Activated CD8-positive, alpha-beta T cell treated with anti-CD3 and anti-CD28 coated beads for 36 hours (primary cell): ENCODE data around the gene ERC2. TPM values are rescaled to one million over a fixed set of nuclear protein-coding genes. Genes with fewer than 3 reads are reported as not detected.

Source experiments
- ATAC-seq: fragments of 200-7000 bp; cut with Tn5 transposase; one replicate; pipeline ENCODE4 v1.10.0; 2021; ENCODE audit warnings: mild to moderate bottlenecking, moderate library complexity
- CTCF ChIA-PET: fragments of 350-600 bp; sonication (Branson Sonifier 250); formaldehyde crosslinking; loops from one replicate; lab custom pipeline; 2021; ENCODE audit warnings: antibody characterized with exemption; lab: Charles Lee
- POLR2A ChIA-PET: fragments of 350-600 bp; sonication (Branson Sonifier 250); formaldehyde crosslinking; loops from one replicate; lab custom pipeline; 2021; ENCODE audit warnings: antibody characterized with exemption; lab: Charles Lee
- DNase-seq: peaks from one replicate; pipeline ENCODE4 v3.0.0-alpha.2; 2020
- H3K27ac Mint-ChIP-seq: one replicate; pipeline ENCODE4 v1.8.0; 2021; ENCODE audit warnings: mild to moderate bottlenecking, mixed read lengths
- H3K27me3 Mint-ChIP-seq: one replicate; pipeline ENCODE4 v1.8.0; 2021; ENCODE audit warnings: mixed read lengths
- H3K36me3 Mint-ChIP-seq: one replicate; pipeline ENCODE4 v1.8.0; 2021; ENCODE audit warnings: low read depth, mixed read lengths
- H3K4me1 Mint-ChIP-seq: one replicate; pipeline ENCODE4 v1.8.0; 2021; ENCODE audit warnings: low read depth, mixed read lengths
- H3K4me3 Mint-ChIP-seq: one replicate; pipeline ENCODE4 v1.8.0; 2021; ENCODE audit warnings: mild to moderate bottlenecking, moderate library complexity, mixed read lengths
- H3K9me3 Mint-ChIP-seq: one replicate; pipeline ENCODE4 v1.8.0; 2021; ENCODE audit warnings: mixed read lengths
- intact Hi-C: fragments of 100-400 bp; cut with micrococcal nuclease; formaldehyde crosslinking; loops from one replicate; pipeline ENCODE4 v1.10.0; 2022
- total RNA-seq, 2 experiments: library from RNA; stranded (reverse); gene quantifications; one replicate each; pipeline ENCODE4 v1.2.3, GENCODE V29; 2021
- TF ChIP-seq, protein P1 (sequence below): fragments of 200-600 bp; IDR thresholded peaks from one replicate; pipeline ENCODE4 v1.8.0; 2022; ENCODE audit warnings: antibody characterized with exemption, mild to moderate bottlenecking

The ERC2 gene
- total RNA-seq, 2 experiments from 2014 or later, result 0.18 to 0.52 TPM

DNA sequence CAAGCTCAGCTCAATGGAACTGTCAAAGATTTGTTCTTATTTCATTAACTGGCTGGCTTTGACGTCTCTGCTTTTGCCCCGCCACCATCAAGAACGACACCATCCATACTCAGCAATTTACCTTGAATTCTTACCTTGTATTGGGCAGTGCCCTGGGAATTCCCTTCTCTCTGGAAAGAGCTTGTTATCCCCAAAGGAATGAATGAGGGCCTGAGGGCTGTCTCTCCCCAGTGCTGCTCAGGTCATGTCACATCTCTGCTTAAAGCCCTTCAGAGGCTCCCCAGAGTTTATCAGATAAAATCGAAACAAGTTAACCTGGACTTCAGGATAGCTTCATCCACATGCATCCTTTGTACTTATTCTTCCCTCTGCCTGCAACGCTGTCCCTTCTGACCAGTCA, 975.3 kb downstream of the ERC2 start:
- DNase-seq, result no peak

DNA sequence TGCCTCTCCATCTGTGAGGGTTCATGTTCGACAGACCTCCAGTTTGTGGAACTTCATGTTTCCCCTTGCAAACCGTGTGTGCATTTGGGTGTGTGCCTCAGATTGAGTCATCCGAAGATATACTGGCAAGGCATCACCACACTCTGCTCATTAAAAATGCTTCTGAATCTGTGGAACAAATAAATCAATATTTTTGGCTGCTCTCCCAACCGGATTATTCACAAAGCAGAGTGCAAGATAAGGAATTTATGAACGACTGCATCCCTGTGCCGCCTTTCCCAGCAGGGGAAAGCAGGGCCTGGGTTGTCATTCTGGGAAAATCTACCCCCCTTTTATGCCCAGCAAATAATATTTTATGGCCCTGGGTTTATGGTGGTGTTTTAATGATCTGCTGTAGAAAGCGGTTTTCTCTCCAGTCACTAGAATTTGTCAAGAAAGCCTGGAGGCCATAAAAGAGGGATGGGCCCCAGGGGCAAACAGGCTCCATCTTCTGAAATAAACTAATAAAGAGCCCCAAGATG, 976.9 kb downstream of the ERC2 start:
- CTCF ChIA-PET, result no interaction called here
- TF ChIP-seq, protein P1, sequence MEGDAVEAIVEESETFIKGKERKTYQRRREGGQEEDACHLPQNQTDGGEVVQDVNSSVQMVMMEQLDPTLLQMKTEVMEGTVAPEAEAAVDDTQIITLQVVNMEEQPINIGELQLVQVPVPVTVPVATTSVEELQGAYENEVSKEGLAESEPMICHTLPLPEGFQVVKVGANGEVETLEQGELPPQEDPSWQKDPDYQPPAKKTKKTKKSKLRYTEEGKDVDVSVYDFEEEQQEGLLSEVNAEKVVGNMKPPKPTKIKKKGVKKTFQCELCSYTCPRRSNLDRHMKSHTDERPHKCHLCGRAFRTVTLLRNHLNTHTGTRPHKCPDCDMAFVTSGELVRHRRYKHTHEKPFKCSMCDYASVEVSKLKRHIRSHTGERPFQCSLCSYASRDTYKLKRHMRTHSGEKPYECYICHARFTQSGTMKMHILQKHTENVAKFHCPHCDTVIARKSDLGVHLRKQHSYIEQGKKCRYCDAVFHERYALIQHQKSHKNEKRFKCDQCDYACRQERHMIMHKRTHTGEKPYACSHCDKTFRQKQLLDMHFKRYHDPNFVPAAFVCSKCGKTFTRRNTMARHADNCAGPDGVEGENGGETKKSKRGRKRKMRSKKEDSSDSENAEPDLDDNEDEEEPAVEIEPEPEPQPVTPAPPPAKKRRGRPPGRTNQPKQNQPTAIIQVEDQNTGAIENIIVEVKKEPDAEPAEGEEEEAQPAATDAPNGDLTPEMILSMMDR, result no peak
- H3K36me3 Mint-ChIP-seq, result no peaks in the 10 kb centered on the region
- H3K4me1 Mint-ChIP-seq, result peaks cover 12% of the 10 kb centered on the region
- no peaks in the 10 kb centered on the region for H3K9me3 Mint-ChIP-seq
- no peak overlapping the region for H3K27ac Mint-ChIP-seq
- POLR2A ChIA-PET, result no interaction called here
- H3K27me3 Mint-ChIP-seq, result peaks cover 46% of the 10 kb centered on the region
- intact Hi-C loops, result no loop called here
- DNase-seq (no peak), ATAC-seq (no peak)
- H3K4me3 Mint-ChIP-seq, result no peak overlapping the region

More for the DNA sequence above, 975.3 kb downstream of the ERC2 start:
- H3K9me3 Mint-ChIP-seq, result no peaks in the 10 kb centered on the region
- ChIA-PET POLR2A (no interaction called here), CTCF (no interaction called here)
- H3K4me3 Mint-ChIP-seq, result no peak overlapping the region
- TF ChIP-seq, protein P1, result no peak
- intact Hi-C loops, result no loop called here
- H3K4me1 Mint-ChIP-seq, result peaks cover 3% of the 10 kb centered on the region
- no peaks in the 10 kb centered on the region for H3K36me3 Mint-ChIP-seq
- H3K27me3 Mint-ChIP-seq, result peaks cover 33% of the 10 kb centered on the region
- no peak overlapping the region for H3K27ac Mint-ChIP-seq
- ATAC-seq, result no peak

DNA sequence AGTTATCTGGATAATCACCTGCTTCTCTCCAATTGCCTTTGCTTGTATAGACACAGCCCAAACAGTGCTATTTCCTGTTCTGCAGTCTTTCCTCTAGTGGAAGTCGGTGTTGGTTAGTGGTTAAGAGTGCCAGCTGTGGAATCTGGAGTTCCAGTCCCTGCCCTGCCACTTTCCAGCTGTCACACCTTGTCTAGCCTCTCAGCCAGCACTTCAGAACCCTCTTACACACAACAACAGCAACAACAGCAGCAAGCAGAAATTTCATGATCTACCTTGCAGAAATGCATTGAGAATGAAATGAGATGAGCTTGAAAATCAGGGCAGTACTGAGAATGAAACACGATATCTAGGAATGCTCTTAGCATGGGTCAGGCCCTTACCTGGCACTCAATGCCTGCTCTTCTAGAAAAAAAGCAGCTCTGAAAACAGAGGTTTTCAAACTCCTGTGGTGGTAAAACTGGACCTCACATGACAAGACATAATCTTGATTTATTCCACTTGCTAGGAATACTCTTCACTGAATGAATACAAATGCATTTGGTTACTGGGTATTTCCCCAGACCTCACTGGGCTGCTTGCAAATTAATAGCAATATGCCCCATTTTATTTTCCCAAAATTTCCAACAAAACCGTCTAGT, 977.9 kb downstream of the ERC2 start:
- intact Hi-C loops, result no loop called here
- H3K27ac Mint-ChIP-seq, result no peak overlapping the region
- DNase-seq (no peak), ATAC-seq (no peak)
- peaks cover 12% of the 10 kb centered on the region for H3K4me1 Mint-ChIP-seq
- no peak overlapping the region for H3K4me3 Mint-ChIP-seq
- H3K36me3 Mint-ChIP-seq, result no peaks in the 10 kb centered on the region
- TF ChIP-seq, protein P1, result no peak
- H3K9me3 Mint-ChIP-seq, result no peaks in the 10 kb centered on the region
- ChIA-PET POLR2A (no interaction called here), CTCF (no interaction called here)
- H3K27me3 Mint-ChIP-seq, result peaks cover 53% of the 10 kb centered on the region

DNA sequence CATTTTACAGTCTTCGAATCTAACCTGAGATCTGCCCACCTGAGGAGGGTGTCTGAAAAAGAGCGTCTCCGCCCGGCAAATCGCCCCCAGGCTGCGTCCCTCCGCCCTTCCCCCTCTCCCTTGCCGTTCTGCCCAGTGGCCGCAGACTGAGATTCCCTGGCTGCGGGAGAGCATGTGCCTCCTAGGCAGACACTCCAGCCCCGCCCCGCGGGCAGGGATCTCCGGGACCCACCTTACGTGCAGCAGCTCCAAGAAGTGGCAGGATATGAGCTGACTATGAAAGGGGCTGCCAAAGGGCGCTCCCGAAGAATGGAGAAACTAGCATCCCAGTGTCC, 978.5 kb downstream of the ERC2 start:
- peaks cover 12% of the 10 kb centered on the region for H3K4me1 Mint-ChIP-seq
- H3K9me3 Mint-ChIP-seq, result no peaks in the 10 kb centered on the region
- CTCF ChIA-PET, result no interaction called here

More for the DNA sequence above, 978.5 kb downstream of the ERC2 start:
- no peak for DNase-seq
- TF ChIP-seq, protein P1, result no peak
- intact Hi-C loops, result loop anchor here (10.0 kb wide), 2 partner anchors 255 to 765 kb away; no protein-coding TSS in a partner anchor
- ATAC-seq, result no peak
- H3K27ac Mint-ChIP-seq, result no peak overlapping the region
- no peaks in the 10 kb centered on the region for H3K36me3 Mint-ChIP-seq
- POLR2A ChIA-PET, result no interaction called here
- no peak overlapping the region for H3K4me3 Mint-ChIP-seq
- H3K27me3 Mint-ChIP-seq, result peaks cover 56% of the 10 kb centered on the region
